ENCODE measurements around the gene TMEM51. TPM values are rescaled to one million over a fixed set of nuclear protein-coding genes. Genes with fewer than 3 reads are reported as not detected.
A peak's percentile ranks its signal among the peaks of the same experiment; 100 is the strongest.

TMEM51 gene
- total RNA-seq, 5 donors from 2014 or later (not counting 1 experiment from before 2014, with no cell fraction given), result 0.23 to 0.26 TPM; not detected in 3

- Histone ChIP-seq H3K9me3 (no peaks in the 10 kb centered on the region), H3K27me3 (replicated peaks in 1 of 2; ENCODE audit: control insufficient read depth in 2 of 2, extremely low read depth in 1 of 2, insufficient read depth in 2 of 2, low read length in 1 of 2) (peaks cover 0 to 25% of the 10 kb centered on the region in 2 experiments), H3K4me1 (ENCODE audit: control insufficient read depth in 1 of 2, extremely low read depth in 1 of 2, insufficient read depth in 2 of 2, low read length in 2 of 2) (no peaks in the 10 kb centered on the region), H3K4me3 (ENCODE audit: control insufficient read depth in 1 of 2, extremely low read depth in 1 of 2, low read length in 1 of 2) (no peak overlapping the region), H3K36me3 (ENCODE audit: control insufficient read depth in 2 of 2, extremely low read depth in 1 of 2, insufficient read depth in 1 of 2, low read length in 1 of 2) (no peaks in the 10 kb centered on the region), H3K27ac (ENCODE audit: low read length) (no peak overlapping the region)
- ATAC-seq (replicated peaks in 1 of 4), result no peak
- H3K9me3 Mint-ChIP-seq, result no peaks in the 10 kb centered on the region
- no peak overlapping the region for H3K27ac Mint-ChIP-seq
- H3K4me3 Mint-ChIP-seq, result no peak overlapping the region
- WGBS (ENCODE audit: insufficient coverage), result 93% methylated on average over 22 of the region's 23 CpGs
- ChIA-PET POLR2A (no interaction called here), CTCF (no interaction called here)
- peaks cover 3 to 12% of the 10 kb centered on the region in 2 donors for H3K27me3 Mint-ChIP-seq
- DNase-seq, result no peak
- no peaks in the 10 kb centered on the region for H3K36me3 Mint-ChIP-seq
- H3K4me1 Mint-ChIP-seq, result peaks cover 0 to 11% (median 2%) of the 10 kb centered on the region in 3 donors
Measured at GRCh38 chr1:15215116-15215515, 61.6 kb downstream of the TMEM51 start.

- no peak for DNase-seq
- Mint-ChIP-seq H3K4me1 (peaks cover 0 to 11% (median 2%) of the 10 kb centered on the region in 3 donors), H3K9me3 (no peaks in the 10 kb centered on the region), H3K27ac (no peak overlapping the region), H3K27me3 (peaks cover 13 to 18% of the 10 kb centered on the region in 2 donors), H3K4me3 (no peak overlapping the region), H3K36me3 (no peaks in the 10 kb centered on the region)
- CTCF ChIA-PET, result no interaction called here
- ATAC-seq (replicated peaks in 1 of 4), result no peak
- Histone ChIP-seq H3K4me3 (ENCODE audit: control insufficient read depth in 1 of 2, extremely low read depth in 1 of 2, low read length in 1 of 2) (no peak overlapping the region), H3K27me3 (replicated peaks in 1 of 2; ENCODE audit: control insufficient read depth in 2 of 2, extremely low read depth in 1 of 2, insufficient read depth in 2 of 2, low read length in 1 of 2) (peaks cover 0 to 25% of the 10 kb centered on the region in 2 experiments), H3K27ac (ENCODE audit: low read length) (no peak overlapping the region), H3K4me1 (ENCODE audit: control insufficient read depth in 1 of 2, extremely low read depth in 1 of 2, insufficient read depth in 2 of 2, low read length in 2 of 2) (no peaks in the 10 kb centered on the region), H3K36me3 (ENCODE audit: control insufficient read depth in 2 of 2, extremely low read depth in 1 of 2, insufficient read depth in 1 of 2, low read length in 1 of 2) (no peaks in the 10 kb centered on the region), H3K9me3 (no peaks in the 10 kb centered on the region)
- no CpG with 5 or more reads among the region's 1 CpG for WGBS (ENCODE audit: insufficient coverage)
- POLR2A ChIA-PET, result no interaction called here
Measured at GRCh38 chr1:15217654-15218053, 64.1 kb downstream of the TMEM51 start.

GRCh38 chr1:15218287-15219279 lies 65.0 kb downstream of the TMEM51 start:
- Mint-ChIP-seq H3K36me3 (no peaks in the 10 kb centered on the region), H3K4me3 (no peak overlapping the region), H3K9me3 (no peaks in the 10 kb centered on the region), H3K27me3 (peaks cover 13 to 15% of the 10 kb centered on the region in 2 donors), H3K27ac (no peak overlapping the region), H3K4me1 (peaks cover 0 to 11% (median 2%) of the 10 kb centered on the region in 3 donors)
- Histone ChIP-seq H3K27me3 (replicated peaks in 1 of 2; ENCODE audit: control insufficient read depth in 2 of 2, extremely low read depth in 1 of 2, insufficient read depth in 2 of 2, low read length in 1 of 2) (peaks cover 0 to 27% of the 10 kb centered on the region in 2 experiments), H3K4me1 (ENCODE audit: control insufficient read depth in 1 of 2, extremely low read depth in 1 of 2, insufficient read depth in 2 of 2, low read length in 2 of 2) (no peaks in the 10 kb centered on the region), H3K36me3 (ENCODE audit: control insufficient read depth in 2 of 2, extremely low read depth in 1 of 2, insufficient read depth in 1 of 2, low read length in 1 of 2) (no peaks in the 10 kb centered on the region), H3K9me3 (no peaks in the 10 kb centered on the region), H3K27ac (ENCODE audit: low read length) (no peak overlapping the region), H3K4me3 (ENCODE audit: control insufficient read depth in 1 of 2, extremely low read depth in 1 of 2, low read length in 1 of 2) (no peak overlapping the region)
- WGBS (ENCODE audit: insufficient coverage), result 57% methylated on average over 5 of the region's 6 CpGs
- ATAC-seq (replicated peaks in 1 of 4), result no peak
- DNase-seq, result peak in 1 of 35 experiments; percentile 8
- CTCF ChIA-PET, result no interaction called here
- POLR2A ChIA-PET, result no interaction called here

GRCh38 chr1:15219280-15220023 lies 65.9 kb downstream of the TMEM51 start:
- POLR2A ChIA-PET, result no interaction called here
- H3K9me3 Mint-ChIP-seq, result no peaks in the 10 kb centered on the region
- CTCF ChIA-PET, result interaction anchor here in 1 of 2 donors (0.7 kb wide), 1 partner anchor 131 kb away, joined by 3 read pairs; no protein-coding TSS in a partner anchor
- no peaks in the 10 kb centered on the region for H3K9me3 ChIP-seq
- H3K4me3 Mint-ChIP-seq, result no peak overlapping the region
- H3K27me3 ChIP-seq (replicated peaks in 1 of 2; ENCODE audit: control insufficient read depth in 2 of 2, extremely low read depth in 1 of 2, insufficient read depth in 2 of 2, low read length in 1 of 2), result peaks cover 0 to 23% of the 10 kb centered on the region in 2 experiments
- no peaks in the 10 kb centered on the region for H3K36me3 ChIP-seq (ENCODE audit: control insufficient read depth in 2 of 2, extremely low read depth in 1 of 2, insufficient read depth in 1 of 2, low read length in 1 of 2)
- H3K4me1 Mint-ChIP-seq, result peaks cover 0 to 11% (median 2%) of the 10 kb centered on the region in 3 donors
- no peaks in the 10 kb centered on the region for H3K36me3 Mint-ChIP-seq
- H3K27ac Mint-ChIP-seq, result no peak overlapping the region
- H3K4me3 ChIP-seq (ENCODE audit: control insufficient read depth in 1 of 2, extremely low read depth in 1 of 2, low read length in 1 of 2), result no peak overlapping the region
- H3K27me3 Mint-ChIP-seq, result peaks cover 13 to 15% of the 10 kb centered on the region in 2 donors
- no peak overlapping the region for H3K27ac ChIP-seq (ENCODE audit: low read length)
- no peak for ATAC-seq (replicated peaks in 1 of 4)
- H3K4me1 ChIP-seq (ENCODE audit: control insufficient read depth in 1 of 2, extremely low read depth in 1 of 2, insufficient read depth in 2 of 2, low read length in 2 of 2), result no peaks in the 10 kb centered on the region
- WGBS (ENCODE audit: insufficient coverage), result 86% methylated on average over 20 of the region's 22 CpGs
- no peak for DNase-seq

- Histone ChIP-seq H3K27me3 (replicated peaks in 1 of 2; ENCODE audit: control insufficient read depth in 2 of 2, extremely low read depth in 1 of 2, insufficient read depth in 2 of 2, low read length in 1 of 2) (peaks cover 0 to 17% of the 10 kb centered on the region in 2 experiments), H3K9me3 (no peaks in the 10 kb centered on the region), H3K4me1 (ENCODE audit: control insufficient read depth in 1 of 2, extremely low read depth in 1 of 2, insufficient read depth in 2 of 2, low read length in 2 of 2) (no peaks in the 10 kb centered on the region), H3K4me3 (ENCODE audit: control insufficient read depth in 1 of 2, extremely low read depth in 1 of 2, low read length in 1 of 2) (no peak overlapping the region), H3K36me3 (ENCODE audit: control insufficient read depth in 2 of 2, extremely low read depth in 1 of 2, insufficient read depth in 1 of 2, low read length in 1 of 2) (no peaks in the 10 kb centered on the region), H3K27ac (ENCODE audit: low read length) (no peak overlapping the region)
- CTCF ChIA-PET, result interaction anchor here (0.6 to 0.7 kb wide), 2 partner anchors 28 to 42 kb away, joined by 3 to 6 read pairs; no protein-coding TSS in a partner anchor
- H3K27ac Mint-ChIP-seq, result no peak overlapping the region
- no peak for ATAC-seq (replicated peaks in 1 of 4)
- H3K9me3 Mint-ChIP-seq, result no peaks in the 10 kb centered on the region
- peaks cover 0 to 11% (median 2%) of the 10 kb centered on the region in 3 donors for H3K4me1 Mint-ChIP-seq
- DNase-seq, result no peak
- 58% methylated on average over 7 of the region's 12 CpGs for WGBS (ENCODE audit: insufficient coverage)
- no peak overlapping the region for H3K4me3 Mint-ChIP-seq
- peaks cover 13 to 15% of the 10 kb centered on the region in 2 donors for H3K27me3 Mint-ChIP-seq
- POLR2A ChIA-PET, result interaction anchor here in 1 of 2 donors (0.6 kb wide), 2 partner anchors 16 to 40 kb away, joined by 4 to 7 read pairs; no protein-coding TSS in a partner anchor
- no peaks in the 10 kb centered on the region for H3K36me3 Mint-ChIP-seq
Measured at GRCh38 chr1:15220024-15220392, 66.5 kb downstream of the TMEM51 start.

GRCh38 chr1:15220825-15221431 lies 67.4 kb downstream of the TMEM51 start:
- ChIA-PET CTCF (interaction anchor here (0.6 to 0.7 kb wide), 2 partner anchors 29 to 41 kb away, joined by 3 to 6 read pairs; no protein-coding TSS in a partner anchor), POLR2A (interaction anchor here in 1 of 2 donors (0.6 kb wide), 2 partner anchors 15 to 39 kb away, joined by 4 to 7 read pairs; no protein-coding TSS in a partner anchor)
- H3K27me3 Mint-ChIP-seq, result peaks cover 13 to 15% of the 10 kb centered on the region in 2 donors
- H3K27ac Mint-ChIP-seq, result no peak overlapping the region
- H3K36me3 Mint-ChIP-seq, result no peaks in the 10 kb centered on the region
- WGBS (ENCODE audit: insufficient coverage), result 81% methylated on average over 3 of the region's 7 CpGs
- no peaks in the 10 kb centered on the region for H3K4me1 ChIP-seq (ENCODE audit: control insufficient read depth in 1 of 2, extremely low read depth in 1 of 2, insufficient read depth in 2 of 2, low read length in 2 of 2)
- H3K36me3 ChIP-seq (ENCODE audit: control insufficient read depth in 2 of 2, extremely low read depth in 1 of 2, insufficient read depth in 1 of 2, low read length in 1 of 2), result no peaks in the 10 kb centered on the region
- H3K4me1 Mint-ChIP-seq, result peaks cover 0 to 11% (median 2%) of the 10 kb centered on the region in 3 donors
- no peak overlapping the region for H3K4me3 Mint-ChIP-seq
- no peak for ATAC-seq (replicated peaks in 1 of 4)
- H3K27ac ChIP-seq (ENCODE audit: low read length), result no peak overlapping the region
- no peaks in the 10 kb centered on the region for H3K9me3 Mint-ChIP-seq
- no peaks in the 10 kb centered on the region for H3K9me3 ChIP-seq
- no peak for DNase-seq
- peaks cover 0 to 17% of the 10 kb centered on the region in 2 experiments for H3K27me3 ChIP-seq (replicated peaks in 1 of 2; ENCODE audit: control insufficient read depth in 2 of 2, extremely low read depth in 1 of 2, insufficient read depth in 2 of 2, low read length in 1 of 2)
- no peak overlapping the region for H3K4me3 ChIP-seq (ENCODE audit: control insufficient read depth in 1 of 2, extremely low read depth in 1 of 2, low read length in 1 of 2)

Data from T-cell (primary cell).